ENCODE data around the gene VN1R5.

The VN1R5 gene

GRCh38 chr1:247296599-247297180 lies 40.8 kb downstream of the VN1R5 start:
- Mint-ChIP-seq H3K4me3 (no peak overlapping the region), H3K27ac (ENCODE audit: low read depth) (no peak overlapping the region), H3K27me3 (peaks cover 16% of the 10 kb centered on the region), H3K4me1 (no peaks in the 10 kb centered on the region), H3K36me3 (ENCODE audit: insufficient read depth) (no peaks in the 10 kb centered on the region), H3K9me3 (no peaks in the 10 kb centered on the region)
- ATAC-seq (replicated peaks; ENCODE audit: extremely low read depth, poor library complexity, severe bottlenecking), result no peak
- DNase-seq (ENCODE audit: low spot score in 2 of 2), result no peak

DNA sequence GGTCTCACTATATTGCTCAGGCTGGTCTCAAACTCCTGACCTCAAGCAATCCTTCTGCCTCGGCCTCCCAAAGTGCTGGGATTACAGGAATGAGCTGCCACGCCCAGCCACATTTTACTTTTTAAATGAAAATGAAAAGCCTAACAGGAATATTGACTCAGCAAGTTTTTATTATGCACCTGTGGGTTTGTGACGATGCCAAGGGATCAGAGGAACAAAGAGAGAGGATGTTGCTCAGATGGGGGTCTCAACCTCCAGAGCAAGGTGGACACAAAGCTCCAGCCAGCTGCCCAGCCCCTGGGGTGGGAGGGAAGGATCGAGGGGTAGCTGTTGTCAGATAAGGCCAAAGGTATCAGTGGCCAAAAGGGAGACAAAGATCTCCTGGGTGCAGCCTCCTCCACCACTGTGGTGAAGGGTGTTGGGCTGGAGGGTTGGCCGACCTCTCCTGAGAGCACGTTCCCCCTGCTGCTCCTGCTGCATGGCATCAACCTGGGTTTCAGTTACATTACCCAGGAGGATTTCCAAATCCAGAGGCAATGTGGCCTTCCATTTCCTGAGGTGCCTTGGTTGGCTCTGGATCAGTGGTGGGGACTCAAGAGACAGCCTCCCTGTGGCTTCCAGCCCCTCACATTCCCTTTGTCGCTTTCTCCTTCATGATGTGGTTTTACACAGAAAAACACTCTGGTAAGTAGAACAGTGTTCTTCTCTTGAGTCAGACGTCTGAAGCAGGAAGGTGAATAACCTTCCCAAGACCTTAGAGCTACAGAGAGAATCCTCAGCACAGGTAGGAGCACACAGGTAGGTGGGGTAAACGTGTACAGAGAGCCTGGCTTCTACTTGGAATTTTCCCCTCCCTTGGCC lies 41.6 kb downstream of the VN1R5 start:
- H3K4me1 Mint-ChIP-seq, result no peaks in the 10 kb centered on the region
- ATAC-seq (replicated peaks; ENCODE audit: extremely low read depth, poor library complexity, severe bottlenecking), result no peak
- no peak overlapping the region for H3K4me3 Mint-ChIP-seq
- DNase-seq (ENCODE audit: low spot score in 2 of 2), result no peak
- H3K27me3 Mint-ChIP-seq, result peaks cover 16% of the 10 kb centered on the region
- peaks cover under 1% of the 10 kb centered on the region for H3K36me3 Mint-ChIP-seq (ENCODE audit: insufficient read depth)
- H3K27ac Mint-ChIP-seq (ENCODE audit: low read depth), result no peak overlapping the region
- H3K9me3 Mint-ChIP-seq, result no peaks in the 10 kb centered on the region

GRCh38 chr1:247298124-247298481 lies 42.2 kb downstream of the VN1R5 start:
- Mint-ChIP-seq H3K9me3 (no peaks in the 10 kb centered on the region), H3K4me3 (no peak overlapping the region), H3K36me3 (ENCODE audit: insufficient read depth) (peaks cover 3% of the 10 kb centered on the region), H3K4me1 (no peaks in the 10 kb centered on the region), H3K27ac (ENCODE audit: low read depth) (no peak overlapping the region), H3K27me3 (peaks cover 16% of the 10 kb centered on the region)
- DNase-seq (ENCODE audit: low spot score in 2 of 2) (no peak), ATAC-seq (replicated peaks; ENCODE audit: extremely low read depth, poor library complexity, severe bottlenecking) (no peak)

DNA sequence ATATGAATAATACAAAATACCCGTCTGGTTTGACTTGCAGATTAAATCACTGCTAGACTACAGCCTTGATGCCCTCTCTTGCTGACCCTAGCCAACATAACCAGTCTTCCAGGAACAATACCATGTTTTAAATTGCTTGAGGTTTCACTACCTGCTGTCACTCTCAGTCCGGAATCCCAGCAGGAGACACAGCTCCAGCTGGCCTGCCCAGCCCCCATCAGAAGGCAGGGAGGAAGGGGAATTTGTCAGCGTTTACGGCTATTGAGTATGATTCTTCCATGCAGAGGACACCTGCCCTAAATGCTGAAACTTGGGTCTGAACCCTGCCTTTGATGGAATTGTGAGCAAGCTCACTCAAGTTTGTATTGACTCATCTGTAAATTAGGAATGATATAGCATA lies 42.8 kb downstream of the VN1R5 start:
- no peaks in the 10 kb centered on the region for H3K4me1 Mint-ChIP-seq
- H3K27me3 Mint-ChIP-seq, result peaks cover 16% of the 10 kb centered on the region
- H3K27ac Mint-ChIP-seq (ENCODE audit: low read depth), result no peak overlapping the region
- peaks cover 3% of the 10 kb centered on the region for H3K36me3 Mint-ChIP-seq (ENCODE audit: insufficient read depth)
- H3K9me3 Mint-ChIP-seq, result no peaks in the 10 kb centered on the region
- no peak overlapping the region for H3K4me3 Mint-ChIP-seq
- ATAC-seq (replicated peaks; ENCODE audit: extremely low read depth, poor library complexity, severe bottlenecking) (no peak), DNase-seq (ENCODE audit: low spot score in 2 of 2) (no peak)

DNA sequence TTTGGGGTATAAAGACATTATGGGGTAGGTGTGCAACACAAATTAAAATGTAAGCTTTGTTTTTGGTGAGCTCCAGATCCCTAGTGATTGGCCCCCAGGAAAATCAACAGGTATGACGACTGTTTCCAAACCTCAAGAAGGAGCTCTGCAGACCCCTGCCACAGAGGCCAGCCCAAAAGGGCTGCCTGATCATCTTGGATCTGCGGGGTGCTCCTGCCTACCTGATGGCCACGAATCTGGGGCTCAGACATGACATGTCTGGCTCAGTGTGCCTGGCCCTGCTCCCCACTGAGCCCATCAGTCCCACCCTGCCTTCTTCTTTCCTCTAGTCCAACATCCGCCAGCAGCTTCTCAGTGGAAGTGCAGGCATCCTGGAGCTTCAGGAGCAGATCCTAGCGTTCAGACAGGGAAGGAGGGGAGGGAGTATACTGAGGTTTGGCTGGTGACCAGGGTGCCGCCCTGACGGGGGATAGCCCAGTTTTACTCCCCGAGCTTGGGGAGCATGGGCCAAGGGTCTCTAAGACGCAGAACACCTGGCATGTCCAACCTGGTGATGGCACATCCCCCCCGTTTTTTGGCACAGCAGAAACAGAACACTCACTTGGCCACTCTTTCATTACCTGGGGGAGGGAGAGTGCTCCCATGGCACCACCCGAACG lies 44.0 kb downstream of the VN1R5 start:
- no peak for DNase-seq (ENCODE audit: low spot score in 2 of 2)
- Mint-ChIP-seq H3K27ac (ENCODE audit: low read depth) (no peak overlapping the region), H3K27me3 (peaks cover 11% of the 10 kb centered on the region), H3K9me3 (no peaks in the 10 kb centered on the region), H3K4me1 (no peaks in the 10 kb centered on the region), H3K36me3 (ENCODE audit: insufficient read depth) (peaks cover 3% of the 10 kb centered on the region), H3K4me3 (no peak overlapping the region)
- ATAC-seq (replicated peaks; ENCODE audit: extremely low read depth, poor library complexity, severe bottlenecking), result no peak

DNA sequence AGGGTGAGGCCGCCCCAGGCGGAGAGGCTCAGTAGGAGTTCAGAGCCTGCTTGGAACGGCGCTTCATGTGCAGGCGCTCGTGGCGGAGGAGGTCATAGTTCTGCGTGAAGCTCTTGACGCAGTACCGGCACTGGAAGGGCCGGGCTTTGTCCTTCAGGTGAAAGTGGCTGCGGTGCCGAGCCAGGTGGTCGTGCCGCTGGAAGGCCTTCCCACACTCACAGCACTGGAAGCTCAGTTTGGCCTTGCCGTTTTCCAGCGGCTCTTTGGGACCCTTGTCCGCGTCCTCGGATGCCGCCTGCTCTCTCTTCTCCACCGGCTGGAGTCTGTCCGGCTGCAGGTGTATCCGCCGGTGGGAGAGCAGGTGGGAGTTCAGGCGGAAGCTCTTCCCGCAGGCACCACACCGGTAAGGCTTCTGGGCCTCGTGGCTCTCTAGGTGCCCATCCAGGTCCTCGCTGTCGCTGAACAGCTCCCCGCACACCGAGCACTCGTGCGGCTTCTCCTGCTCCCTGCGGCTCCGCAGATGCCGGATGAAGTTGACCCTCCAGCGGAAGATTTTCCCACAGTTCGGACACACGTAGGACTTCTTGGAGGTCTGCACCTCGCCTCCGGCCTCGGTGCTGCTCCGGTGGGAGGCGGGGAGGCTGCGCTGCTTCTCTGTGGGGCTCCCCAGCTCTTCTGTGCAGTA lies 44.8 kb downstream of the VN1R5 start:
- DNase-seq (ENCODE audit: low spot score in 2 of 2) (no peak), ATAC-seq (replicated peaks; ENCODE audit: extremely low read depth, poor library complexity, severe bottlenecking) (no peak)
- Mint-ChIP-seq H3K27ac (ENCODE audit: low read depth) (no peak overlapping the region), H3K27me3 (peaks cover 3% of the 10 kb centered on the region), H3K4me1 (no peaks in the 10 kb centered on the region), H3K9me3 (no peaks in the 10 kb centered on the region), H3K4me3 (no peak overlapping the region), H3K36me3 (ENCODE audit: insufficient read depth) (peaks cover 3% of the 10 kb centered on the region)

DNA sequence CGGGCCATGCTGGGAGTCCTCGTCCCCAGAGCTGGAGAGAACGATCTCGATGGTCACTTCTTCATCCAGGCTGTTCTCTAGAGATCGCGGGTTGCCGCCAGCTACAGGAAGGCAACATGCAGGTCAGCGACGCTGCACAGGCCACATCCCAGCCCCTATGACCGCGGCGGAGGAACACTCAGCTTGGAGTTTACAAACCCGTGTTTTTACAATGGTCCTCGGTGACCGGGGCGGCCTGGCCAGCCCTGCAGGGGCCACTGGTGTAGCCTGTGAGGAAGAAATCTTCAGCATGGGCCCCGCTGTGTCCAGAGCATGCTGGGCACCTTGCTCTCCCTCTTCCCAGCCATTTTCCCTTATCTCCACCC lies 45.3 kb downstream of the VN1R5 start:
- Mint-ChIP-seq H3K4me1 (no peaks in the 10 kb centered on the region), H3K9me3 (no peaks in the 10 kb centered on the region), H3K27me3 (no peaks in the 10 kb centered on the region), H3K36me3 (ENCODE audit: insufficient read depth) (peaks cover 3% of the 10 kb centered on the region), H3K27ac (ENCODE audit: low read depth) (no peak overlapping the region), H3K4me3 (no peak overlapping the region)
- no peak for DNase-seq (ENCODE audit: low spot score in 2 of 2)
- ATAC-seq (replicated peaks; ENCODE audit: extremely low read depth, poor library complexity, severe bottlenecking), result no peak

DNA sequence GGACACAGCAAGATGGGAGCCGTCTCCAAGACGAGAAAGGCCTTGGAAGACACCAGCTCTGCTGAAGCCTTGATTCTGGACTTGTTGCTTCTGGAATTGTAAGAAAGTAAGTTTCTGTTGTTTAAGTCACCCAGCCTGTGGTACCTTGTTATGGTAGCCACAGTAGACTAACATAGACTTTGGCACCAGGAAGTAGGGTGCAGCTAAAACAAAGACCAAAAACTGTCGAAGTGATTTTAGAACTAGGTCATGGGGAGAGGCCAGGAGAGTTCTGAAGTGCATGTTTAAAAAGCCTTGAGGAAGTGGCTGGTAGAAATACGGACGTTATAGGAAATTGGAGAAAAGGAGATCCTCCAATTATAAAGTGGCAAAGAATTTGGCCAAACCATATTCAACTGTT lies 47.3 kb downstream of the VN1R5 start:
- Mint-ChIP-seq H3K36me3 (ENCODE audit: insufficient read depth) (peaks cover 3% of the 10 kb centered on the region), H3K4me3 (no peak overlapping the region), H3K9me3 (no peaks in the 10 kb centered on the region)

DNA sequence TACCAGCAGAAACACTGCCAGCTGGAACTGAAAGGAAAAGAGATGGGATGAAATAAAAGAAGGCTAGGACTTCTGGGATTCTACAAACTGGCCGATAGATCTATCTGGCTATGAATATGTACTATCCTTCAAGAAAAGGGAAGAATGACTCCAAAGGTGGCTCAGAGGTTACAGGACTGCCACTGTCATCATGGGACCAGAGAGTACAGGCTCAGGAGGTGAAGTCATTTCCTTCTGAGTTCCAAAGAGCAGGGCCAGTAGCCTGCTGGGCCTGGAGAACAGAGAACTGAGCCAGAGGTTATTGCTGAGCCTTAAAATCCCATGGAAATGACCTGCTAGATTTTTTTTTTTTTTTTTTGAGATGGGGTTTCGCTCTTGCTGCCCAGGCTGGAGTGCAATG lies 48.2 kb downstream of the VN1R5 start:
- peaks cover 5% of the 10 kb centered on the region for H3K36me3 Mint-ChIP-seq (ENCODE audit: insufficient read depth)
- no peaks in the 10 kb centered on the region for H3K27me3 Mint-ChIP-seq
- H3K9me3 Mint-ChIP-seq, result no peaks in the 10 kb centered on the region
- no peaks in the 10 kb centered on the region for H3K4me1 Mint-ChIP-seq
- no peak overlapping the region for H3K27ac Mint-ChIP-seq (ENCODE audit: low read depth)
- H3K4me3 Mint-ChIP-seq, result no peak overlapping the region
- ATAC-seq (replicated peaks; ENCODE audit: extremely low read depth, poor library complexity, severe bottlenecking) (no peak), DNase-seq (ENCODE audit: low spot score in 2 of 2) (no peak)

More for the DNA sequence above, 47.3 kb downstream of the VN1R5 start:
- ATAC-seq (replicated peaks; ENCODE audit: extremely low read depth, poor library complexity, severe bottlenecking) (no peak), DNase-seq (ENCODE audit: low spot score in 2 of 2) (no peak)
- Mint-ChIP-seq H3K27me3 (no peaks in the 10 kb centered on the region), H3K27ac (ENCODE audit: low read depth) (no peak overlapping the region), H3K4me1 (no peaks in the 10 kb centered on the region)

Data from central memory CD8-positive, alpha-beta T cell (primary cell).